ENCODE data around the gene SLIT1.

The SLIT1 gene

DNA sequence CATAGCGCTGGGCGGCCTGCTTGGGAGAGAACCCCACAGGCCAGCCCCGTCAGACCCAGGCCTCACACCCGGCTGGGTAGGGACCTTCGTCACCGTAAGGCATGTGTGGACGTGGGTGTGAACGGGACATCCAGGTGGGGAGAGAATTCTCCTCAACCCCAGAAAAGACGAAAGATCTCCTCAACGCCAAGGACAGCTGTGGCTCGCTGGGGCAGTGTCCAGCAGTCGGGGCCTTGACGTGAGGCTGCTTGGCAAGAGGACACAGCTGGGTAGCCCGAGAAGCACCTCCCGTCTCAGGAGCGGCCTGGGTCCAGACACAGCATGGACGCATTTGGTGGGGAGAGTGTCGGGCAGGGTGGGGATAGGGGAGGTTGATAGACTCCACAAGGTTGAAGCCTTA lies 1.2 kb upstream of the SLIT1 start:
- no peak overlapping the region for H3K27ac ChIP-seq
- TF ChIP-seq, protein P1, sequence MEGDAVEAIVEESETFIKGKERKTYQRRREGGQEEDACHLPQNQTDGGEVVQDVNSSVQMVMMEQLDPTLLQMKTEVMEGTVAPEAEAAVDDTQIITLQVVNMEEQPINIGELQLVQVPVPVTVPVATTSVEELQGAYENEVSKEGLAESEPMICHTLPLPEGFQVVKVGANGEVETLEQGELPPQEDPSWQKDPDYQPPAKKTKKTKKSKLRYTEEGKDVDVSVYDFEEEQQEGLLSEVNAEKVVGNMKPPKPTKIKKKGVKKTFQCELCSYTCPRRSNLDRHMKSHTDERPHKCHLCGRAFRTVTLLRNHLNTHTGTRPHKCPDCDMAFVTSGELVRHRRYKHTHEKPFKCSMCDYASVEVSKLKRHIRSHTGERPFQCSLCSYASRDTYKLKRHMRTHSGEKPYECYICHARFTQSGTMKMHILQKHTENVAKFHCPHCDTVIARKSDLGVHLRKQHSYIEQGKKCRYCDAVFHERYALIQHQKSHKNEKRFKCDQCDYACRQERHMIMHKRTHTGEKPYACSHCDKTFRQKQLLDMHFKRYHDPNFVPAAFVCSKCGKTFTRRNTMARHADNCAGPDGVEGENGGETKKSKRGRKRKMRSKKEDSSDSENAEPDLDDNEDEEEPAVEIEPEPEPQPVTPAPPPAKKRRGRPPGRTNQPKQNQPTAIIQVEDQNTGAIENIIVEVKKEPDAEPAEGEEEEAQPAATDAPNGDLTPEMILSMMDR (conservative IDR thresholded peaks at IDR 0.05) = no peak
- no peak for TF ChIP-seq ZFX (IDR thresholded peaks at IDR 0.05)

- no peak for TF ChIP-seq ZFX (IDR thresholded peaks at IDR 0.05)
- TF ChIP-seq, protein P1 (conservative IDR thresholded peaks at IDR 0.05) = no peak
- no peak overlapping the region for H3K27ac ChIP-seq
Measured at GRCh38 chr10:97184971-97185325, 811 bp downstream of the SLIT1 start.

DNA sequence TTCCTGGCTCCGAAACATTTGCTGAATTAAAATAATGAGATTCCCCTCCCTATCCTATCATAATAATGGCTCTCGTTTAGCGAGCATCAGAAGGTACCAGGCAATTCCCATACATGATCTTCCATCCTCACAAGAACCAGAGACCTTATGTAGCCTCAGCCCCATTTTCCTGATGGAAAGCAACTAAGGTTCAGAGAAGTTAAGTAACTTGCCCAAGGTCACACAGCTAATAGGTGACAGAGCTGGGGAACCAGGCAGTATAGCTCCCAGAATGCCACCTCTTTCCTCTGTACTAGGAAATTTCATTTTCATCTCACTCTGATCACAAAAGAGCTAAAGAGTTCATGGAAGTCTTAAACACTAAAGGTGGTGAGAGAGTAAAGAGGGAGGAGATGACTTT lies 2.4 kb downstream of the SLIT1 start:
- H3K27ac ChIP-seq = no peak overlapping the region
- no peak for TF ChIP-seq ZFX (IDR thresholded peaks at IDR 0.05)

DNA sequence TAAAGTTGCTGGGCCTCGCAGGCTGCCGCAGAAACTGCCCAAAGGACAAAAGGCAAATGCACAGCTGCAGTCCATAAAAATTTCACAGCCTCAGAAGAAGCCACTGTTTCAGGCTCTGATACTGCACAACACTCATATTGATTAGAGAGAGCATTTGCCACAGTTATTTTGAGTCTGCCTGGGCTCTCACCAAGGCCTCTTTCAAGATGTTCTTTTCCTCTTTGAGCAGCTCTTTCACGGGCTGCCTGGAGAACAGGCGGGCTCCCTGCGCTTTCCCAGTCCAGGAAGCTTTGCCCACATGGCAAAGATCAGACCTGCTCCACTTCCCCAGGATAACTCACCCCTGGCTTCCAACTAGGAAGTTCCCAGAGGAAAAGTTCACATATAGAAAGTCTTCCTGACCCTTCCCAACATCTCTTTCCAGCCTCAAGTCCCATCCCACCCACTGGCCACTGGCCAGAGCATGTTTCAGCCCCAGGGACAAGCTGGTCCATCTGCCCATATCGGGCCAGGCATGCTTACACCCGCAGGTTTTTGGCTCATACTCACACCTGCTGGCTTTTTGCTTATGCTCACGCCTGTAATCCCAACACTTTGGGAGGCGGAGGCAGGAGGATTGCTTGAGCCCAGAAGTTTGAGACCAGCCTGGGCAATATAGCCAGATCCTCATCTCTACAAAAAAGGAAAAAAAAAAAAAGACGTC lies 3.3 kb downstream of the SLIT1 start:
- no peak overlapping the region for H3K27ac ChIP-seq
- TF ChIP-seq ZFX (IDR thresholded peaks at IDR 0.05) = no peak
- TF ChIP-seq, protein P1 (conservative IDR thresholded peaks at IDR 0.05) = no peak

DNA sequence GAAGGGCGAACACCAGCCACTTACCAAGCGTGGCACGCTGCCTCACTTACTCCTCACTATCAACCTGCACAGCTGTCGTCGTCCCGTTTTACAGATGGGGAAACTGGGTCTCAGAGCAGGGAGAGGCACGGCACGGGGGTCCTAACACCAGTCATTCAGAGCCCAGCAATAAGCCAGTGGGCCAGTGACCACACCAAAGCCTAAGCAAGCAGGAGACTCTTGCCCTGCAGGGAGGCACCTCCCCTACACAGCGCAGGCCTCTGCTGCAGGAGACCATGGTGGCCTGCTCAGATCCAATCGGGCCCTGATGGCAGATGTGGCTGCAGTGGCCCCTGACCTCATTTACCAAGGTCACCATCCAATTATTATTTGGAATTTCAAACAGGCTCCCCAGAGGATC lies 4.8 kb downstream of the SLIT1 start:
- H3K27ac ChIP-seq = no peak overlapping the region
- TF ChIP-seq ZFX (IDR thresholded peaks at IDR 0.05) = no peak
- TF ChIP-seq, protein P1 (conservative IDR thresholded peaks at IDR 0.05) = no peak

DNA sequence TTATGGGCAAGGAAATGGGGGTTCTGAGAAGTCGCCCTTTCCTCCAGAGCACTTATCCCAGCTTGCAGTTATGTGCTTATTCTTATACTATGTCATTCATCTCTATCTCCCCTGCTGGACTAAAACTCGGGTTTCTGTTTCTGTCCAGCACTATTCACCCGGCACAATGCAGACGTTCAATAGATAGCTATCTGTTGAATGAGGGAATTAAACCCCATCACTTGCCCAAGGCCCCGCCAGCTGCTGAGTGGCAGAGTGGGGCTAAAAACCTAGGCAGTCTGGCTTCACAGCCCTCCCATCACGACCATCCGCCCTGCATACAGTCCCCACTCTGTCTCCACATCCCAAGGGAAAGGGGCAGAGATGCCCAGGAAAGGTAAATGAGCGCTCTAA lies 5.4 kb downstream of the SLIT1 start:
- no peak overlapping the region for H3K27ac ChIP-seq
- no peak for TF ChIP-seq ZFX (IDR thresholded peaks at IDR 0.05)
- TF ChIP-seq, protein P1 (conservative IDR thresholded peaks at IDR 0.05) = no peak

DNA sequence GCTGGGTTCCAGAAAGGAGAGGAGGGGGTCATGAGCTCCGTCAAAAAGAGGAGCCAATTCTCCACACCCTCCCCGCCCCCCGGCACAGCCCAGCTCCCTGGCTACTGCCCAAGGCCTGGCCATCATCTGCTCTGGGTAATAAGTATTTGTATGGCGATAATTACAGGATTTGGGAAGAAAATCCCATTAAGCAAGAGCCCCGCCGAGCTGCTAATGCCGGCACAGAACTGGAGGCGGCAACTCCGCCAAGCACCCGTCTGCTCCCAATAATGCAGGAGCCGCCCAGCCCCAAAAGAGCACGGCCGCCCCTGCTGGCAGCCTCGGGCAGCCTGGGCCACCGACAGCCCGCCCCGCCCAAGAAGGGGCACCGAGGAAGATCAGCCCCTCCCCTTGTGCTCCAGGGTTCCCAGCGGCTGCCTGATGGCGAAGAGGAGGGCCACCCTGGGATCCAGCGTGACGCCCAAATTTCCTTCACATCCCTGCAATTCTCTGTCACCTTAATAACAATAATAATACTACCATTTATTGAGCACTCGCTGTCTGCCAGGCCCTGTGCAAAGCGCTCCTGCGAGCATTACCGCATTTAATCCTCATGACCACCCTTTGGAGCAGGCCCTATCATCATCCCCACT lies 5.9 kb downstream of the SLIT1 start:
- TF ChIP-seq ZFX (IDR thresholded peaks at IDR 0.05) = no peak
- TF ChIP-seq, protein P1 (conservative IDR thresholded peaks at IDR 0.05) = no peak
- H3K27ac ChIP-seq = no peak overlapping the region

GRCh38 chr10:97179311-97179710 lies 6.4 kb downstream of the SLIT1 start:
- H3K27ac ChIP-seq = no peak overlapping the region
- TF ChIP-seq, protein P1 (conservative IDR thresholded peaks at IDR 0.05) = no peak
- TF ChIP-seq ZFX (IDR thresholded peaks at IDR 0.05) = no peak

Data from C4-2B (cell line).